T-helper 2 cell treated with Interferon-gamma antibody and Interleukin-4, amounts not matched to agents 5 μg/mL and 100 μg/mL, for 36 hours (primary cell): ENCODE data around the gene KBTBD2.
"Not testable (repeated sequence)": the region's sequence is repeated elsewhere in the genome, so short reads cannot be mapped to it uniquely, and the experiment has no call there.

Source experiments
- DNase-seq: peaks from one replicate; pipeline ENCODE4 v3.0.0; 2021; ENCODE audit warnings: low spot score
- H3K27ac Mint-ChIP-seq: one replicate; pipeline ENCODE4 v1.8.0; 2021; ENCODE audit warnings: mild to moderate bottlenecking, mixed read lengths
- H3K27me3 Mint-ChIP-seq: one replicate; pipeline ENCODE4 v1.8.0; 2021; ENCODE audit warnings: low read depth, mixed read lengths
- H3K36me3 Mint-ChIP-seq: one replicate; pipeline ENCODE4 v1.8.0; 2021; ENCODE audit warnings: low read depth, mixed read lengths
- H3K4me1 Mint-ChIP-seq: one replicate; pipeline ENCODE4 v1.8.0; 2021; ENCODE audit warnings: low read depth, mixed read lengths
- H3K4me3 Mint-ChIP-seq: one replicate; pipeline ENCODE4 v1.8.0; 2022; ENCODE audit warnings: mild to moderate bottlenecking, moderate library complexity, mixed read lengths
- H3K9me3 Mint-ChIP-seq: one replicate; pipeline ENCODE4 v1.8.0; 2021; ENCODE audit warnings: mixed read lengths

KBTBD2 gene

GRCh38 chr7:32857063-32857462 lies 34.5 kb downstream of the KBTBD2 start:
- H3K36me3 Mint-ChIP-seq, H3K4me1 Mint-ChIP-seq, H3K9me3 Mint-ChIP-seq, DNase-seq, H3K4me3 Mint-ChIP-seq, H3K27ac Mint-ChIP-seq: not testable (repeated sequence)
- peaks cover 23% of the 10 kb centered on the region for H3K27me3 Mint-ChIP-seq

- not testable (repeated sequence) for H3K9me3 Mint-ChIP-seq, H3K4me1 Mint-ChIP-seq, H3K36me3 Mint-ChIP-seq, H3K4me3 Mint-ChIP-seq, H3K27ac Mint-ChIP-seq, DNase-seq
- peaks cover 32% of the 10 kb centered on the region for H3K27me3 Mint-ChIP-seq
These were observed 35.5 kb downstream of the KBTBD2 start for GRCh38 chr7:32855837-32856775.

GRCh38 chr7:32850654-32851053 lies 40.9 kb downstream of the KBTBD2 start:
- H3K27me3 Mint-ChIP-seq = peaks cover 45% of the 10 kb centered on the region

GRCh38 chr7:32848655-32849054 lies 42.9 kb downstream of the KBTBD2 start:
- H3K27me3 Mint-ChIP-seq = peaks cover 43% of the 10 kb centered on the region
- not testable (repeated sequence) for H3K9me3 Mint-ChIP-seq

More at GRCh38 chr7:32850654-32851053, 40.9 kb downstream of the KBTBD2 start:
- not testable (repeated sequence) for H3K4me3 Mint-ChIP-seq, H3K27ac Mint-ChIP-seq, DNase-seq, H3K36me3 Mint-ChIP-seq, H3K9me3 Mint-ChIP-seq
- H3K4me1 Mint-ChIP-seq = peaks cover 14% of the 10 kb centered on the region

GRCh38 chr7:32846630-32847225 lies 44.8 kb downstream of the KBTBD2 start:
- Mint-ChIP-seq H3K4me1 (peaks cover 14% of the 10 kb centered on the region), H3K27me3 (peaks cover 34% of the 10 kb centered on the region), H3K4me3 (peak overlapping the region; percentile 47), H3K36me3 (no peaks in the 10 kb centered on the region), H3K27ac (no peak overlapping the region), H3K9me3 (no peaks in the 10 kb centered on the region)
- peak; percentile 79 for DNase-seq

More at GRCh38 chr7:32848655-32849054, 42.9 kb downstream of the KBTBD2 start:
- DNase-seq, H3K36me3 Mint-ChIP-seq, H3K27ac Mint-ChIP-seq, H3K4me3 Mint-ChIP-seq: not testable (repeated sequence)
- H3K4me1 Mint-ChIP-seq = peaks cover 14% of the 10 kb centered on the region

- H3K36me3 Mint-ChIP-seq, DNase-seq, H3K9me3 Mint-ChIP-seq, H3K27ac Mint-ChIP-seq, H3K4me3 Mint-ChIP-seq: not testable (repeated sequence)
- Mint-ChIP-seq H3K4me1 (peaks cover 14% of the 10 kb centered on the region), H3K27me3 (peaks cover 16% of the 10 kb centered on the region)
These were observed 46.8 kb downstream of the KBTBD2 start for GRCh38 chr7:32844748-32845147.

- H3K36me3 Mint-ChIP-seq, H3K27me3 Mint-ChIP-seq, H3K4me3 Mint-ChIP-seq, H3K9me3 Mint-ChIP-seq, DNase-seq, H3K27ac Mint-ChIP-seq: not testable (repeated sequence)
- peaks cover 14% of the 10 kb centered on the region for H3K4me1 Mint-ChIP-seq
These were observed 47.8 kb downstream of the KBTBD2 start for GRCh38 chr7:32843763-32844162.

GRCh38 chr7:32839846-32840245 lies 51.7 kb downstream of the KBTBD2 start:
- not testable (repeated sequence) for H3K9me3 Mint-ChIP-seq, H3K27ac Mint-ChIP-seq, H3K4me3 Mint-ChIP-seq, H3K27me3 Mint-ChIP-seq, DNase-seq, H3K36me3 Mint-ChIP-seq, H3K4me1 Mint-ChIP-seq

GRCh38 chr7:32828996-32829752 lies 62.4 kb downstream of the KBTBD2 start:
- not testable (repeated sequence) for H3K27ac Mint-ChIP-seq, H3K9me3 Mint-ChIP-seq, H3K36me3 Mint-ChIP-seq, H3K4me3 Mint-ChIP-seq, H3K4me1 Mint-ChIP-seq
- DNase-seq = peak; percentile 46
- H3K27me3 Mint-ChIP-seq = peaks cover 10% of the 10 kb centered on the region
